Endothelial cell of umbilical vein (primary cell): ENCODE results near the gene BBX. TPM values are rescaled to one million over a fixed set of nuclear protein-coding genes. Genes with fewer than 3 reads are reported as not detected.

ENCODE experiments used
- BruUV-seq: library from RNA; stranded (reverse); fragments of 400-500 nt; replicated peaks from 2 replicates; lab custom pipeline; 2021; lab: Mats Ljungman, UMichigan
- CTCF ChIA-PET: fragments of 300-600, 350-600 bp; sonication (Branson Sonifier 250); formaldehyde crosslinking; loops from one replicate; lab custom pipeline; 2021; ENCODE audit warnings: antibody characterized with exemption, inconsistent platforms; lab: Charles Lee
- POLR2A ChIA-PET: fragments of 300-600, 350-600 bp; sonication (Branson Sonifier 250); formaldehyde crosslinking; loops from one replicate; lab custom pipeline; 2021; ENCODE audit warnings: antibody characterized with exemption, inconsistent platforms; lab: Charles Lee
- DNase-seq: peaks from one replicate; pipeline ENCODE4 v3.0.0-alpha.2; 2011; ENCODE audit warnings: low read depth, low spot score
- FAIRE-seq: peaks from 2 replicates; lab custom pipeline; 2011; peaks lifted over from hg19 to GRCh38; lab: Jason Lieb, UNC
- H2AFZ ChIP-seq: 2 replicates; pipeline ENCODE4 v1.6.0; 2012; ENCODE audit warnings: low read depth, low read length, control low read depth, inconsistent platforms
- H3K27ac ChIP-seq: 2 replicates; pipeline ENCODE4 v1.5.1; 2011; ENCODE audit warnings: low read depth, mild to moderate bottlenecking, control low read depth, low read length, moderate library complexity; ENCODE audit not compliant: insufficient read depth
- H3K27me3 ChIP-seq, 2 experiments: 2 replicates each; pipeline versions ENCODE4 v1.6.0 to v1.6.1; 2011; ENCODE audit warnings: low read length in 2 of 2, mixed read lengths in 1 of 2; ENCODE audit not compliant: control insufficient read depth in 2 of 2, insufficient read depth in 2 of 2
- H3K36me3 ChIP-seq, 2 experiments: 2 replicates in 1 of 2; 3 replicates in 1 of 2; pipeline ENCODE4 v1.5.1; 2011; ENCODE audit warnings: low read length in 2 of 2, mild to moderate bottlenecking in 1 of 2, moderate library complexity in 1 of 2; ENCODE audit not compliant: control insufficient read depth in 2 of 2, insufficient read depth in 2 of 2; ENCODE audit errors: extremely low read depth in 1 of 2
- H3K4me1 ChIP-seq: 3 replicates; pipeline ENCODE4 v1.5.1; 2011; ENCODE audit warnings: mild to moderate bottlenecking, low read length; ENCODE audit not compliant: control insufficient read depth, insufficient read depth; ENCODE audit errors: extremely low read depth
- H3K4me2 ChIP-seq: 2 replicates; pipeline ENCODE4 v1.6.1; 2011; ENCODE audit warnings: low read length, control low read depth, mixed read lengths; ENCODE audit not compliant: insufficient read depth
- H3K4me3 ChIP-seq, 3 experiments: fragments of 200-600 bp in 1 of 3; sonication (generic), shearing (Covaris generic) in 1 of 3; replicated peaks in 1 of 3; 2 replicates each; pipeline ENCODE4 v1.5.1; 2011 to 2016; ENCODE audit warnings: control low read depth in 3 of 3, low read length in 3 of 3, mild to moderate bottlenecking in 2 of 3, inconsistent platforms in 1 of 3, low read depth in 1 of 3, moderate library complexity in 1 of 3; ENCODE audit not compliant: insufficient read depth in 1 of 3
- H3K79me2 ChIP-seq: 2 replicates; pipeline ENCODE4 v1.6.0; 2012; ENCODE audit warnings: low read length, inconsistent platforms; ENCODE audit not compliant: control insufficient read depth, insufficient read depth
- H3K9ac ChIP-seq: replicated peaks from 2 replicates; pipeline ENCODE3; 2011; ENCODE audit warnings: low read length, control low read depth; ENCODE audit not compliant: insufficient read depth; ENCODE audit errors: extremely low read depth
- H3K9me1 ChIP-seq: replicated peaks from 3 replicates; pipeline ENCODE4 v1.6.0; 2011; ENCODE audit warnings: mild to moderate bottlenecking, low read length; ENCODE audit not compliant: control insufficient read depth, insufficient read depth; ENCODE audit errors: extremely low read depth
- H3K9me3 ChIP-seq: replicated peaks from 2 replicates; pipeline ENCODE4 v1.5.1; 2012; ENCODE audit warnings: low read length, inconsistent platforms; ENCODE audit not compliant: control insufficient read depth, insufficient read depth
- H4K20me1 ChIP-seq: replicated peaks from 2 replicates; pipeline ENCODE3; 2011; ENCODE audit warnings: mild to moderate bottlenecking, low read length; ENCODE audit not compliant: control insufficient read depth, insufficient read depth; ENCODE audit errors: extremely low read depth
- CTCF ChIP-seq, 2 donors: IDR thresholded peaks; 1 replicate in 1 of 2; 2 replicates in 1 of 2; pipeline ENCODE4 v1.5.1; 2011; ENCODE audit warnings: low read length in 2 of 2, mild to moderate bottlenecking in 2 of 2, moderate library complexity in 2 of 2, control low read depth in 1 of 2, inconsistent platforms in 1 of 2, low read depth in 1 of 2; ENCODE audit not compliant: insufficient read depth in 1 of 2; ENCODE audit errors: extremely low read depth in 1 of 2
- EZH2 ChIP-seq: IDR thresholded peaks from 2 replicates; pipeline ENCODE4 v1.6.1; 2012; ENCODE audit warnings: borderline replicate concordance, low read depth, mild to moderate bottlenecking, moderate library complexity, low read length, inconsistent platforms; ENCODE audit not compliant: severe bottlenecking
- FOS ChIP-seq: IDR thresholded peaks from 2 replicates; pipeline ENCODE4 v1.6.1; 2011; ENCODE audit warnings: mild to moderate bottlenecking, low read length, moderate library complexity, borderline replicate concordance; ENCODE audit not compliant: insufficient read depth
- GATA2 ChIP-seq: IDR thresholded peaks from 2 replicates; pipeline ENCODE4 v1.7.0; 2011; ENCODE audit warnings: low read depth, mild to moderate bottlenecking, moderate library complexity, mixed read lengths, low read length; ENCODE audit not compliant: insufficient read length, insufficient read depth
- JUN ChIP-seq: IDR thresholded peaks from 2 replicates; pipeline ENCODE4 v1.6.1; 2011; ENCODE audit warnings: borderline replicate concordance, low read depth; ENCODE audit not compliant: insufficient read length, insufficient read depth
- MAX ChIP-seq: IDR thresholded peaks from 2 replicates; pipeline ENCODE4 v1.6.1; 2011; ENCODE audit not compliant: insufficient read depth, insufficient read length
- MYC ChIP-seq: IDR thresholded peaks from one replicate; pipeline ENCODE4 v1.6.1; 2011; ENCODE audit warnings: mild to moderate bottlenecking, low read depth, low read length
- POLR2A ChIP-seq: IDR thresholded peaks from 2 replicates; pipeline ENCODE4 v1.6.1; 2012; ENCODE audit warnings: low read depth, mild to moderate bottlenecking, control low read depth, low read length
- POLR2AphosphoS5 ChIP-seq: IDR thresholded peaks from 2 replicates; pipeline ENCODE4 v1.6.1; 2012; ENCODE audit warnings: low read depth, mild to moderate bottlenecking, control low read depth, low read length, moderate library complexity; ENCODE audit not compliant: insufficient read depth
- dilution Hi-C: fragments of 300-500 bp; cut with MboI; formaldehyde crosslinking; loops from one replicate; pipeline ENCODE4 v1.15.0; 2019; ENCODE audit warnings: low sequenced_read_pairs; ENCODE audit not compliant: extremely low pct_ligation_motif_present
- intact Hi-C: fragments of 100-400 bp; cut with micrococcal nuclease; formaldehyde crosslinking; loops from one replicate; pipeline ENCODE4 v1.10.0; 2022
- polyA plus RNA-seq, 4 experiments: library from polyadenylated mRNA; depleted of rRNA in 3 of 4; stranded (reverse) in 3 of 4; unstranded in 1 of 4; fragments of >200 nt; gene quantifications; 2 replicates each; pipeline versions ENCODE4 v1.2.1 to v1.2.3, GENCODE V29; 2011 to 2012; ENCODE audit warnings: missing spikeins in 1 of 4
- total RNA-seq: library from RNA; stranded (reverse); gene quantifications from 2 replicates; pipeline ENCODE4 v1.2.3, GENCODE V29; 2021

The BBX gene
- total and polyA plus RNA-seq, 2 donors (not counting 3 experiments of a cell fraction or from before 2014, with no cell fraction given): 21.4 to 43.4 TPM

GRCh38 chr3:107846279-107846852 is 323.6 kb downstream of the BBX start:
- Histone ChIP-seq H3K27ac (no peak overlapping the region), H3K4me3 (no peak overlapping the region), H3K9me1 (no peaks in the 10 kb centered on the region), H3K4me1 (no peaks in the 10 kb centered on the region), H3K4me2 (no peak overlapping the region), H2AFZ (no peak overlapping the region), H3K79me2 (no peaks in the 10 kb centered on the region), H3K36me3 (no peaks in the 10 kb centered on the region), H3K9me3 (no peaks in the 10 kb centered on the region), H4K20me1 (no peaks in the 10 kb centered on the region), H3K9ac (no peak overlapping the region), H3K27me3 (peaks cover 4% of the 10 kb centered on the region in 2 experiments)
- DNase-seq: peak; percentile 64
- TF ChIP-seq GATA2: no peak
- no peak for TF ChIP-seq POLR2A
- peak; percentile 54 to 79 for TF ChIP-seq CTCF (IDR thresholded peaks at IDR 0.05; ENCODE audit: extremely low read depth in 1 of 2, insufficient read depth in 1 of 2, low read depth in 1 of 2, low read length in 2 of 2)
- POLR2A ChIA-PET: no interaction called here
- dilution Hi-C loops (no loop called here), intact Hi-C loops (loop anchor here (1.0 to 5.0 kb wide), 5 partner anchors 94 to 610 kb away; no protein-coding TSS in a partner anchor)
- peak; percentile 66 for FAIRE-seq
- BruUV-seq: no TSS peak
- CTCF ChIA-PET: interaction anchor here (0.7 to 4.3 kb wide), 18 partner anchors 9 to 611 kb away, joined by 3 to 54 read pairs (median 7); no protein-coding TSS in a partner anchor

- Histone ChIP-seq H3K9ac (no peak overlapping the region), H3K27me3 (peaks cover 2 to 4% of the 10 kb centered on the region in 2 experiments), H2AFZ (no peak overlapping the region), H3K79me2 (no peaks in the 10 kb centered on the region), H3K36me3 (no peaks in the 10 kb centered on the region), H3K9me1 (no peaks in the 10 kb centered on the region), H3K4me2 (no peak overlapping the region), H3K4me1 (no peaks in the 10 kb centered on the region), H3K4me3 (no peak overlapping the region), H4K20me1 (no peaks in the 10 kb centered on the region), H3K9me3 (no peaks in the 10 kb centered on the region), H3K27ac (no peak overlapping the region)
- CTCF ChIA-PET: interaction anchor here (1.0 to 4.3 kb wide), 10 partner anchors 10 to 612 kb away, joined by 3 to 54 read pairs (median 4); no protein-coding TSS in a partner anchor
- POLR2A ChIA-PET: no interaction called here
- dilution Hi-C loops (no loop called here), intact Hi-C loops (loop anchor here (2.0 to 5.0 kb wide), 3 partner anchors 95 to 185 kb away; no protein-coding TSS in a partner anchor)
- no peak for FAIRE-seq
- no peak for TF ChIP-seq POLR2A
- TF ChIP-seq GATA2: no peak
- TF ChIP-seq EZH2: no peak
- no peak for TF ChIP-seq JUN
- no peak for TF ChIP-seq POLR2AphosphoS5
- no peak for TF ChIP-seq CTCF (IDR thresholded peaks at IDR 0.05; ENCODE audit: extremely low read depth in 1 of 2, insufficient read depth in 1 of 2, low read depth in 1 of 2, low read length in 2 of 2)
- TF ChIP-seq MAX: no peak
- TF ChIP-seq MYC: no peak
- no peak for TF ChIP-seq FOS
- no TSS peak for BruUV-seq
- no peak for DNase-seq
Observed at GRCh38 chr3:107847791-107848190, 325.0 kb downstream of the BBX start.
